GM12891 (cell line): ENCODE measurements around the gene DAB2IP.

ENCODE experiments used
- POLR2A ChIP-seq: IDR thresholded peaks from 2 replicates; pipeline ENCODE4 v1.6.1; 2011; ENCODE audit warnings: low read depth, low read length, control low read depth
- POLR2AphosphoS5 ChIP-seq: IDR thresholded peaks from 2 replicates; pipeline ENCODE4 v1.6.1; 2011; ENCODE audit warnings: low read depth, low read length, control low read depth
- SPI1 ChIP-seq: IDR thresholded peaks from 2 replicates; pipeline ENCODE4 v1.6.1; 2011; ENCODE audit warnings: low read depth, low read length, control low read depth
- TAF1 ChIP-seq: IDR thresholded peaks from 2 replicates; pipeline ENCODE4 v1.6.1; 2011; ENCODE audit warnings: low read depth, low read length, control low read depth

- no peak for TF ChIP-seq POLR2A
- no peak for TF ChIP-seq POLR2AphosphoS5
- no peak for TF ChIP-seq TAF1
- no peak for TF ChIP-seq SPI1
These were observed 48.2 kb downstream of the DAB2IP start for GRCh38 chr9:121699571-121700164.
